B cell (primary cell): ENCODE results near the gene HPN. TPM values are rescaled to one million over a fixed set of nuclear protein-coding genes. Genes with fewer than 3 reads are reported as not detected.

ENCODE experiments used
- ATAC-seq: fragments of 200-7000 bp; cut with Tn5 transposase; one replicate; pipeline ENCODE4 v1.10.0; 2021; ENCODE audit warnings: low read depth, mild to moderate bottlenecking, moderate number of reproducible peaks, moderate library complexity
- CTCF ChIA-PET: fragments of 350-600 bp; sonication (Branson Sonifier 250); formaldehyde crosslinking; loops from one replicate; lab custom pipeline; 2021; ENCODE audit warnings: antibody characterized with exemption, inconsistent platforms; lab: Charles Lee
- POLR2A ChIA-PET: fragments of 350-600 bp; sonication (Branson Sonifier 250); formaldehyde crosslinking; loops from one replicate; lab custom pipeline; 2021; ENCODE audit warnings: antibody characterized with exemption; lab: Charles Lee
- DNase-seq: peaks from one replicate; pipeline ENCODE4 v3.0.0; 2013
- H2AFZ ChIP-seq: 2 replicates; pipeline ENCODE4 v1.6.1; 2012; ENCODE audit warnings: mild to moderate bottlenecking, low read depth, low read length; ENCODE audit not compliant: insufficient read depth, poor library complexity, severe bottlenecking
- H3K27ac ChIP-seq, 2 donors: 1 replicate in 1 of 2; 2 replicates in 1 of 2; pipeline ENCODE4 v1.5.1; 2012 to 2013; ENCODE audit warnings: low read length in 2 of 2, mild to moderate bottlenecking in 2 of 2, moderate library complexity in 1 of 2
- H3K27me3 ChIP-seq, 4 experiments: fragments of 200-600 bp in 1 of 4; sonication (generic) in 1 of 4; replicated peaks in 1 of 4; 1 replicate in 2 of 4; 2 replicates in 2 of 4; pipeline versions ENCODE4 v1.6.1 to v1.7.0; 2013 to 2016; ENCODE audit warnings: low read length in 3 of 4, mild to moderate bottlenecking in 2 of 4, mixed read lengths in 1 of 4, moderate library complexity in 1 of 4; ENCODE audit not compliant: insufficient read depth in 4 of 4, control insufficient read depth in 3 of 4; ENCODE audit errors: control extremely low read depth in 1 of 4
- H3K36me3 ChIP-seq, 2 experiments: replicated peaks in 1 of 2; 1 replicate in 1 of 2; 2 replicates in 1 of 2; pipeline versions ENCODE4 v1.6.1 to v1.7.1; 2013; ENCODE audit warnings: low read length in 1 of 2; ENCODE audit not compliant: insufficient read depth in 2 of 2, control insufficient read depth in 1 of 2; ENCODE audit errors: control extremely low read depth in 1 of 2, extremely low read depth in 1 of 2
- H3K4me1 ChIP-seq, 2 donors: fragments of 200-600 bp in 1 of 2; sonication (generic) in 1 of 2; 1 replicate in 1 of 2; 2 replicates in 1 of 2; pipeline versions ENCODE4 v1.5.1 to v1.6.1; 2013 to 2017; ENCODE audit warnings: low read length in 2 of 2; ENCODE audit not compliant: control insufficient read depth in 2 of 2, insufficient read depth in 2 of 2
- H3K4me2 ChIP-seq: replicated peaks from 2 replicates; pipeline ENCODE3; 2012; ENCODE audit warnings: mild to moderate bottlenecking, low read depth, low read length; ENCODE audit not compliant: poor library complexity, severe bottlenecking
- H3K4me3 ChIP-seq, 5 experiments: fragments of 200-600 bp in 1 of 5; sonication (generic) in 1 of 5; 1 replicate in 3 of 5; 2 replicates in 2 of 5; pipeline versions ENCODE4 v1.5.1 to v1.7.0; 2011 to 2016; ENCODE audit warnings: low read length in 4 of 5, mild to moderate bottlenecking in 4 of 5, low read depth in 2 of 5, control low read depth in 1 of 5, moderate library complexity in 1 of 5; ENCODE audit not compliant: insufficient read depth in 1 of 5; ENCODE audit errors: control extremely low read depth in 1 of 5, extremely low read depth in 1 of 5
- H3K79me2 ChIP-seq: fragments of 200-600 bp; sonication (generic); one replicate; pipeline ENCODE4 v1.6.0; 2016; ENCODE audit warnings: low read length; ENCODE audit not compliant: control insufficient read depth, insufficient read depth
- H3K9ac ChIP-seq: fragments of 200-600 bp; sonication (generic); 2 replicates; pipeline ENCODE4 v1.6.1; 2017; ENCODE audit warnings: mild to moderate bottlenecking, low read length, moderate library complexity
- H3K9me3 ChIP-seq, 3 donors: one replicate each; pipeline versions ENCODE4 v1.6.1 to v1.7.1; 2013; ENCODE audit warnings: low read length in 2 of 3; ENCODE audit not compliant: control insufficient read depth in 2 of 3, insufficient read depth in 1 of 3; ENCODE audit errors: control extremely low read depth in 1 of 3
- H4K20me1 ChIP-seq: 2 replicates; pipeline ENCODE4 v1.6.0; 2012; ENCODE audit warnings: mild to moderate bottlenecking, low read length; ENCODE audit not compliant: insufficient read depth, control insufficient read depth, poor library complexity, severe bottlenecking
- H3K27ac Mint-ChIP-seq: one replicate; pipeline ENCODE4 v1.8.0; 2021; ENCODE audit warnings: mixed read lengths
- H3K27me3 Mint-ChIP-seq: one replicate; pipeline ENCODE4 v1.8.0; 2021; ENCODE audit warnings: mixed read lengths
- H3K4me1 Mint-ChIP-seq: one replicate; pipeline ENCODE4 v1.8.0; 2021; ENCODE audit warnings: mixed read lengths
- H3K4me3 Mint-ChIP-seq: one replicate; pipeline ENCODE4 v1.8.0; 2021; ENCODE audit warnings: mixed read lengths
- H3K9me3 Mint-ChIP-seq: one replicate; pipeline ENCODE4 v1.8.0; 2022; ENCODE audit warnings: mixed read lengths; ENCODE audit not compliant: insufficient read depth
- EZH2 ChIP-seq: IDR thresholded peaks from 2 replicates; pipeline ENCODE4 v1.6.1; 2012; ENCODE audit warnings: borderline replicate concordance, low read depth, mild to moderate bottlenecking, moderate library complexity, low read length; ENCODE audit not compliant: insufficient read depth, poor library complexity, severe bottlenecking
- WGBS: methylation state at CpG from one replicate; pipeline ENCODE4 v1.1.5; 2013; ENCODE audit warnings: missing lambda C conversion rate; ENCODE audit not compliant: insufficient coverage; 5-methylcytosine and 5-hydroxymethylcytosine counted together
- intact Hi-C: fragments of 100-400 bp; cut with micrococcal nuclease; formaldehyde crosslinking; loops from one replicate; pipeline ENCODE4 v1.10.0; 2022
- polyA plus RNA-seq: library from polyadenylated mRNA; depleted of rRNA; stranded (reverse); fragments of >200 nt; gene quantifications from 2 replicates; pipeline ENCODE4 v1.2.3, GENCODE V29; 2012
- total RNA-seq, 2 donors: library from RNA; stranded (reverse); fragments of 120-200 nt in 1 of 2; gene quantifications; 1 replicate in 1 of 2; 2 replicates in 1 of 2; pipeline versions ENCODE4 v1.2.3 to v1.2.4, GENCODE V29; 2013 to 2022
- TF ChIP-seq, protein P1 (sequence below): fragments of 200-600 bp; IDR thresholded peaks from one replicate; pipeline ENCODE4 v1.8.0; 2022; ENCODE audit warnings: antibody characterized with exemption, mild to moderate bottlenecking

The HPN gene
- total and polyA plus RNA-seq, 2 donors (not counting 1 experiment from before 2014, with no cell fraction given) = 0.30 TPM; not detected in 1

DNA sequence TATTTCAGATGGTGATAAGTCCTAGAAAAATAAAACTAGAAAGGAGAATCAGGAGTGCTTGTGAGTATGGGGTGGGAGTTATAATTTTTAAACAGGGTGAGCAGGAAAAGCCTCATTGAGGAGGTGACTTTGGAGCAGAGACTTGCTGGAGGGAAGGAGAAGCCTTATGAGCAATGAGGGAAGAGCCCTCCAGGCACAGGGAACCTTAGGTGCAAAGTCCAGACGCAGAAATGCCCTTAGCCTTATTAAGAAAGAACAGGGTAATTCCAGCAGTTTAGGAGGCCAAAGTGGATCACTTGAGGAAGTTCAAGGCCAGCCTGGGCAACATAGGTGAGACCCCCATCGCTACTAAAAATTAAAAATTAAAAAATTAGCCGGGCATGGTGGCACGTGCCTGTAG, 53.1 kb downstream of the HPN start:
- no peak overlapping the region for H3K27ac Mint-ChIP-seq

DNA sequence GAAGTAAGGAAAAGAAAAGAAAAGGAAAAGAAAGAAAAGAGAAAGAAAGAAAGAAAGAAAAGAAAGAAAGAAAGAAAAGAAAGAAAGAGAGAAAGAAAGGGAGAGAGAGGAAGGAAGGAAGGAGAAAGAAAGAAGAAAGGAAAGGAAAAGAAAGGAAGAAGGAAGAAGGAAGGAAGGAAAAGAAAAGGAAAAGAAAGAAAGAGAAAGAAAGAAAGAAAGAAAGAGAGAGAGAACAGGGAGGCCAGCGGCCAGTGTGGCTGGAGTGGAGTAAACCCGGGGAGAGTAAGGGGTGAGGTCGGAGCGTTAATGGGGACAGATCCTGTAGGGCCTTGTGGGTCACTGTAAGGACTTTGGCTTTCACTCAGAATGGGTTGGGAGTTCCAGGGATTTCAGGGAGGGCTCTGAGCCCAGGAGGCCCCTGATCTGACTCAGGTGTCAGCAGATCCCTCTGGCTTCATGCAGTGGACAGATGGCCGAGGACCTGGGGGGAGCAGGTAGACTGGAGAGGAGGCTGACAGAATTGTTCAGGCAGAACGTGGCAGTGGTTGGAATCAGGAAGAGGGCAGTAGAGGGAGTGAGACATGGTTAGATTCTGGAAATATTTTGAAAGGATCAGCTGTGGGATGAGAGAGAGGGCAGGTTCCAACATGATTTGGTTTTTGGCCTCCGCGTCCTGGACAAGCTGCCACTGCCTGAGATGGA, 54.3 kb downstream of the HPN start:
- Histone ChIP-seq H3K79me2 (no peaks in the 10 kb centered on the region), H3K36me3 (no peaks in the 10 kb centered on the region), H3K27ac (no peak overlapping the region), H3K4me3 (no peak overlapping the region), H2AFZ (no peak overlapping the region), H4K20me1 (no peaks in the 10 kb centered on the region), H3K9me3 (no peaks in the 10 kb centered on the region), H3K4me2 (no peak overlapping the region), H3K4me1 (peaks cover 3 to 7% of the 10 kb centered on the region in 2 donors), H3K9ac (no peak overlapping the region), H3K27me3 (no peaks in the 10 kb centered on the region)
- 94% methylated on average over 8 of the region's 8 CpGs for WGBS
- Mint-ChIP-seq H3K4me1 (no peaks in the 10 kb centered on the region), H3K4me3 (no peak overlapping the region), H3K27me3 (no peaks in the 10 kb centered on the region), H3K27ac (no peak overlapping the region), H3K9me3 (no peaks in the 10 kb centered on the region)
- POLR2A ChIA-PET = no interaction called here
- CTCF ChIA-PET = interaction anchor here (1.0 kb wide), 1 partner anchor 26 kb away, joined by 3 read pairs; no protein-coding TSS in a partner anchor
- ATAC-seq = no peak
- DNase-seq = no peak
- intact Hi-C loops = no loop called here
- TF ChIP-seq, protein P1, sequence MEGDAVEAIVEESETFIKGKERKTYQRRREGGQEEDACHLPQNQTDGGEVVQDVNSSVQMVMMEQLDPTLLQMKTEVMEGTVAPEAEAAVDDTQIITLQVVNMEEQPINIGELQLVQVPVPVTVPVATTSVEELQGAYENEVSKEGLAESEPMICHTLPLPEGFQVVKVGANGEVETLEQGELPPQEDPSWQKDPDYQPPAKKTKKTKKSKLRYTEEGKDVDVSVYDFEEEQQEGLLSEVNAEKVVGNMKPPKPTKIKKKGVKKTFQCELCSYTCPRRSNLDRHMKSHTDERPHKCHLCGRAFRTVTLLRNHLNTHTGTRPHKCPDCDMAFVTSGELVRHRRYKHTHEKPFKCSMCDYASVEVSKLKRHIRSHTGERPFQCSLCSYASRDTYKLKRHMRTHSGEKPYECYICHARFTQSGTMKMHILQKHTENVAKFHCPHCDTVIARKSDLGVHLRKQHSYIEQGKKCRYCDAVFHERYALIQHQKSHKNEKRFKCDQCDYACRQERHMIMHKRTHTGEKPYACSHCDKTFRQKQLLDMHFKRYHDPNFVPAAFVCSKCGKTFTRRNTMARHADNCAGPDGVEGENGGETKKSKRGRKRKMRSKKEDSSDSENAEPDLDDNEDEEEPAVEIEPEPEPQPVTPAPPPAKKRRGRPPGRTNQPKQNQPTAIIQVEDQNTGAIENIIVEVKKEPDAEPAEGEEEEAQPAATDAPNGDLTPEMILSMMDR = peak; percentile 11
- no peak for TF ChIP-seq EZH2

More for the DNA sequence above, 53.1 kb downstream of the HPN start:
- no peak overlapping the region for H3K4me3 Mint-ChIP-seq
- H3K9me3 Mint-ChIP-seq = no peaks in the 10 kb centered on the region
- ChIA-PET CTCF (no interaction called here), POLR2A (no interaction called here)
- no peak overlapping the region for H3K4me2 ChIP-seq
- no peak for ATAC-seq
- no peaks in the 10 kb centered on the region for H3K27me3 Mint-ChIP-seq
- H3K36me3 ChIP-seq = no peaks in the 10 kb centered on the region
- intact Hi-C loops = loop anchor here (5.0 kb wide), 1 partner anchor 37 kb away; no protein-coding TSS in a partner anchor
- H3K9me3 ChIP-seq = no peaks in the 10 kb centered on the region
- H3K4me1 Mint-ChIP-seq = peaks cover 8% of the 10 kb centered on the region
- no peaks in the 10 kb centered on the region for H3K79me2 ChIP-seq
- WGBS = 94% methylated on average over 3 of the region's 4 CpGs
- no peak overlapping the region for H3K4me3 ChIP-seq
- DNase-seq = no peak
- peaks cover 12 to 15% of the 10 kb centered on the region in 2 donors for H3K4me1 ChIP-seq
- H4K20me1 ChIP-seq = no peaks in the 10 kb centered on the region
- no peaks in the 10 kb centered on the region for H3K27me3 ChIP-seq
- H3K27ac ChIP-seq = no peak overlapping the region
- no peak overlapping the region for H3K9ac ChIP-seq
- TF ChIP-seq, protein P1 = no peak
- no peak overlapping the region for H2AFZ ChIP-seq
